PC-3 (cell line): Measurements from ENCODE around the gene KPNA2. TPM values are rescaled to one million over a fixed set of nuclear protein-coding genes. Genes with fewer than 3 reads are reported as not detected.

Experiments
- ATAC-seq: fragments of 200-7000 bp; cut with Tn5 transposase; 2 replicates; pipeline ENCODE4 v1.9.1; 2020; ENCODE audit warnings: mild to moderate bottlenecking, moderate library complexity
- BruUV-seq: library from RNA; stranded (reverse); fragments of 400-500 nt; replicated peaks from 2 replicates; lab custom pipeline; 2021; lab: Mats Ljungman, UMichigan
- CTCF ChIA-PET: fragments of 300-600 bp; sonication (Branson Sonifier 250); formaldehyde crosslinking; loops from one replicate; lab custom pipeline; 2022; ENCODE audit warnings: antibody characterized with exemption; lab: Charles Lee
- POLR2A ChIA-PET: fragments of 300-600 bp; sonication (Branson Sonifier 250); formaldehyde crosslinking; loops from one replicate; lab custom pipeline; 2022; ENCODE audit warnings: antibody characterized with exemption; ENCODE audit not compliant: unreplicated experiment; lab: Charles Lee
- DNase-seq: peaks from one replicate; pipeline ENCODE4 v3.0.0-alpha.2; 2015
- H2AFZ ChIP-seq: fragments of 300-600 bp; sonication (generic); 2 replicates; pipeline ENCODE4 v1.6.0; 2016; ENCODE audit warnings: antibody characterized with exemption, low read length
- H3F3A ChIP-seq: fragments of 300-600 bp; sonication (generic); one replicate; pipeline ENCODE4 v1.6.0; 2017; ENCODE audit warnings: antibody characterized with exemption, low read length, control low read depth, mild to moderate bottlenecking; ENCODE audit not compliant: unreplicated experiment
- H3K27ac ChIP-seq: fragments of 300-600 bp; sonication (generic); 2 replicates; pipeline ENCODE4 v1.5.1; 2016; ENCODE audit warnings: mild to moderate bottlenecking, low read length
- H3K27me3 ChIP-seq: fragments of 300-600 bp; sonication (generic); 2 replicates; pipeline ENCODE4 v1.6.1; 2016; ENCODE audit warnings: low read length, mixed read lengths
- H3K36me3 ChIP-seq: fragments of 300-600 bp; sonication (generic); 2 replicates; pipeline ENCODE4 v1.6.1; 2016; ENCODE audit warnings: low read depth, mixed run types, low read length, mixed read lengths
- H3K4me1 ChIP-seq: fragments of 300-600 bp; sonication (generic); 2 replicates; pipeline ENCODE4 v1.5.1; 2016; ENCODE audit warnings: low read length; ENCODE audit not compliant: insufficient read depth
- H3K4me2 ChIP-seq: fragments of 300-600 bp; sonication (generic); 2 replicates; pipeline ENCODE4 v1.6.0; 2016; ENCODE audit warnings: low read length
- H3K4me3 ChIP-seq: fragments of 300-600 bp; sonication (generic); 2 replicates; pipeline ENCODE4 v1.5.1; 2016; ENCODE audit warnings: mild to moderate bottlenecking, low read length, mixed read lengths
- H3K79me2 ChIP-seq: fragments of 300-600 bp; sonication (generic); 2 replicates; pipeline ENCODE4 v1.6.1; 2017; ENCODE audit warnings: low read length, mixed read lengths
- H3K9ac ChIP-seq: fragments of 300-600 bp; sonication (generic); 2 replicates; pipeline ENCODE4 v1.6.0; 2016; ENCODE audit warnings: mild to moderate bottlenecking, low read length
- H3K9me2 ChIP-seq: fragments of 300-600 bp; sonication (generic); replicated peaks from 2 replicates; pipeline ENCODE4 v1.6.1; 2016; ENCODE audit warnings: mixed run types, low read length, mixed read lengths
- H3K9me3 ChIP-seq: fragments of 300-600 bp; sonication (generic); 2 replicates; pipeline ENCODE4 v1.6.1; 2016; ENCODE audit warnings: low read length, mixed read lengths
- H4K20me1 ChIP-seq: fragments of 300-600 bp; sonication (generic); 2 replicates; pipeline ENCODE4 v1.6.1; 2016; ENCODE audit warnings: low read length, mixed read lengths
- CTCF ChIP-seq: fragments of 300-600 bp; sonication (generic); conservative IDR thresholded peaks from 2 replicates; pipeline ENCODE4 v1.5.1; 2017; ENCODE audit warnings: antibody characterized with exemption, low read depth, mild to moderate bottlenecking, low read length
- EZH2 ChIP-seq: fragments of 300-600 bp; sonication (generic); IDR thresholded peaks from one replicate; pipeline ENCODE4 v1.6.1; 2017; ENCODE audit warnings: antibody characterized with exemption, mild to moderate bottlenecking, low read length; ENCODE audit not compliant: unreplicated experiment
- EZH2phosphoT487 ChIP-seq: fragments of 300-600 bp; sonication (generic); IDR thresholded peaks from 2 replicates; pipeline ENCODE4 v1.6.1; 2018; ENCODE audit warnings: mild to moderate bottlenecking, antibody characterized with exemption, low read length, borderline replicate concordance
- intact Hi-C: fragments of 100-400 bp; cut with micrococcal nuclease; formaldehyde crosslinking; loops from 2 replicates; pipeline ENCODE4 v1.9.0; 2023
- total RNA-seq: library from RNA; depleted of rRNA; stranded (reverse); fragments of >200 nt; gene quantifications from 2 replicates; pipeline ENCODE4 v1.2.3, GENCODE V29; 2014

The KPNA2 gene
- total RNA-seq, 1 experiment from 2014 or later, result 288 TPM

DNA sequence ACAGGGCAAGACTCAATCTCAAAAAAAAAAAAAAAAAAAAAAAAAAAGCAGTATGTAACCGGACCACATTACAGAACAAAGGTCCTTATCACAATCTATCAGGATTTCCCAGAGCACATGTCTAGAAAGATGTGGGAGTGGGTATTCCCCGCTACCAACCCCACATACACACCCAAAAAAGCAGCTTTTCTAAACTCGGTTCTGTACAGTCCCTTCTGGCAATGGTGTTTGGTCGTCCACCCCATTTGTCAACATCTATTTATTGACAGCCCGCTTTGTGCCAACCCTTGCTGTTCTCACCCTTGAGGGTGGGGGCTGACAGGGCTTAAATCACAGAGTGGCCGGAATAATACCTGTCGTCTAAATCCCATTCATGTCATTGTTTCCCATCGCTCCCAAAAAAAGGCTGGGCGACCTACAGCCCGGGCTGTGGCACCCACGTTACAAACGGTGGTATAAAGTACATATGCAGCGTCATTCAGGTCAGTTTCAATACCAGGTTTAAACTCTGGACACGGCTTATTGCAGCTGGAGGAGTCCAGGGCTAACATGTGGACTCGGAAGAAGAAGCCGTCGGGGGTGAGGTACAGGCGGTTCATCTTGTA lies 42.9 kb upstream of the KPNA2 start:
- TSS peak; percentile 71 for BruUV-seq
- peak overlapping the region; percentile 85 for H3K9ac ChIP-seq
- H3K4me3 ChIP-seq, result peak overlapping the region; percentile 99
- H3K9me3 ChIP-seq, result no peaks in the 10 kb centered on the region
- no peaks in the 10 kb centered on the region for H3K79me2 ChIP-seq
- POLR2A ChIA-PET, result interaction anchor here (0.6 kb wide), 1 partner anchor 36 kb away, joined by 9 read pairs; no protein-coding TSS in a partner anchor
- H3K4me1 ChIP-seq, result peaks cover 29% of the 10 kb centered on the region
- H3F3A ChIP-seq, result peaks cover 9% of the 10 kb centered on the region
- H3K27ac ChIP-seq, result peak overlapping the region; percentile 74
- CTCF ChIA-PET, result interaction anchor here (0.9 kb wide), 1 partner anchor 23 kb away, joined by 3 read pairs; no protein-coding TSS in a partner anchor
- H3K4me2 ChIP-seq, result peak overlapping the region; percentile 100
- intact Hi-C loops, result loop anchor here (5.0 to 10.0 kb wide), 2 partner anchors 45 to 1332 kb away; partner anchors contain the start of genes ABCA5 and KPNA2
- no peaks in the 10 kb centered on the region for H3K9me2 ChIP-seq
- peak overlapping the region; percentile 99 for H2AFZ ChIP-seq
- peak; percentile 59 for DNase-seq
- no peaks in the 10 kb centered on the region for H4K20me1 ChIP-seq
- no peak for TF ChIP-seq CTCF
- no peak for TF ChIP-seq EZH2phosphoT487
- TF ChIP-seq EZH2, result no peak
- no peaks in the 10 kb centered on the region for H3K36me3 ChIP-seq
- no peaks in the 10 kb centered on the region for H3K27me3 ChIP-seq
- ATAC-seq, result no peak; the same call in 1 of the 2 replicates

DNA sequence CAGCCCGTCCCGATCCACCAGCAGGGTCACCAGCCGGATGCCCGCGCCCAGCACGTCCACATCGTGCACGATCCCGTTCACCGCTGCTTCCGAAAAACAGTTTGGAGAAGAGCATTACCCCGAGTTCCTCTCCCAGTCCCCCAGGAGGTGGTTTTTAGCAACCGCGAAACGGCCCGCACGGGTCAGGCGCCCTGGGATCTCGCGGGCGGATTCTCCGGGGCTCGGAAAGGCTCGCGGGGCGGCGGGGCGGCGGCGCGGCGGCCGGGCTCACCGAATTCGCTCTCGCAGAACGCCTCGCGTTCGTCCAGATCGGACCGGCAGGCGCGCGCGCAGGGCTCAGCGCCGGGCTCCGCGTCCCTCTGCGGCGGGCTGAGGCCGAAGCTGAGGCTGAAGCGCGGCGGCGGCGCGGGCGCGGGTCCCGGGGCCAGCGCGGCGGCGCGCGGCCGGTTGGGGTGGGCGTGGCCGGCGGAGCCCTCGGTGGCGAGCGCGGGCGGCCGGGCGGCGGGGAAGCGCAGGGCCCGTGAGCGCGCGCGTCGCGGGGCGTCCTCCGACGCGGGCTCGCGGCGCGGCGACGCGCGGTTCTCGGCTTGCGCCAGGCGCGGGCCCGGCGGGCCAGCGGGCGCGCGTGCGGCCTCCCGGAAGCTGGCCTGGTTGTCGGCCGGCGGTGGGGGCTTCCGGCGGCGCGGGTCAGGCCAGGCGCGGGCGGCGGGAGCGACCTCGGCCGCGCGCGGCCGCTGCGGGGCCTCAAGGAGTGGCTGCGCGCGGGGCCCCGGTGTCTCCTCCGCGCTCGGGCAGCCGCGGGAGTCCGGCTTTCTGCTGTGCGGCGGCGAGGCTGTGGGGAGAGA lies 42.2 kb upstream of the KPNA2 start:
- H3K4me3 ChIP-seq, result peak overlapping the region; percentile 99
- intact Hi-C loops, result loop anchor here (5.0 to 10.0 kb wide), 2 partner anchors 44 to 1331 kb away; partner anchors contain the start of genes ABCA5 and KPNA2
- ATAC-seq (peak; percentile 57), DNase-seq (peak; percentile 93)
- peak overlapping the region; percentile 85 for H3K9ac ChIP-seq
- H3K36me3 ChIP-seq, result no peaks in the 10 kb centered on the region
- peak overlapping the region; percentile 99 for H2AFZ ChIP-seq
- ChIA-PET POLR2A (interaction anchor here (0.6 to 0.8 kb wide), 3 partner anchors 35 to 1333 kb away, joined by 3 to 9 read pairs (median 4); partner anchors contain the start of gene ABCA5), CTCF (interaction anchor here (0.9 kb wide), 1 partner anchor 22 kb away, joined by 3 read pairs; no protein-coding TSS in a partner anchor)
- no TSS peak for BruUV-seq
- no peaks in the 10 kb centered on the region for H4K20me1 ChIP-seq
- H3K4me2 ChIP-seq, result peak overlapping the region; percentile 100
- H3K4me1 ChIP-seq, result peaks cover 29% of the 10 kb centered on the region
- no peaks in the 10 kb centered on the region for H3K79me2 ChIP-seq
- peak overlapping the region; percentile 80 for H3K27ac ChIP-seq
- H3K27me3 ChIP-seq, result no peaks in the 10 kb centered on the region
- no peaks in the 10 kb centered on the region for H3K9me2 ChIP-seq
- H3K9me3 ChIP-seq, result no peaks in the 10 kb centered on the region
- TF ChIP-seq CTCF (no peak), EZH2phosphoT487 (no peak), EZH2 (no peak)
- peaks cover 9% of the 10 kb centered on the region for H3F3A ChIP-seq
